ENCODE measurements around the gene SORL1. TPM values are rescaled to one million over a fixed set of nuclear protein-coding genes. Genes with fewer than 3 reads are reported as not detected.

SORL1 gene
- total RNA-seq, 1 donor from 2014 or later: 4.7 TPM

- ATAC-seq (ENCODE audit: poor library complexity) (peak; percentile 38), DNase-seq (no peak)
- intact Hi-C loops (cut with DNase I): no loop called here
Observed at GRCh38 chr11:121671283-121672168, 219.4 kb downstream of the SORL1 start.

GRCh38 chr11:121672630-121673487 lies 220.7 kb downstream of the SORL1 start:
- DNase-seq: peak; percentile 49
- intact Hi-C loops (cut with DNase I): no loop called here
- peak; percentile 85 for ATAC-seq (ENCODE audit: poor library complexity)

- intact Hi-C loops (cut with DNase I): no loop called here
- DNase-seq (no peak), ATAC-seq (ENCODE audit: poor library complexity) (no peak)
Observed at GRCh38 chr11:121681550-121682268, 229.6 kb downstream of the SORL1 start.

Other genes starting within 250 kb of the SORL1 start
- gene SC5D, start 159.5 kb upstream of the SORL1 start, total RNA-seq: 18.0 TPM